Testis (tissue), 3 donors: ENCODE data around the gene ASAP2. TPM values are rescaled to one million over a fixed set of nuclear protein-coding genes. Genes with fewer than 3 reads are reported as not detected.
A peak's percentile ranks its signal among the peaks of the same experiment; 100 is the strongest.

Source experiments
- DNase-seq: peaks from one replicate; pipeline ENCODE4 v3.0.0-alpha.2; 2019
- H3K27ac ChIP-seq, 2 donors: fragments of 200-600 bp; sonication (generic); one replicate each; pipeline ENCODE4 v1.5.1; 2019
- H3K27me3 ChIP-seq: fragments of 200-600 bp; sonication (generic); one replicate; pipeline ENCODE4 v1.5.1; 2019
- H3K36me3 ChIP-seq: fragments of 200-600 bp; sonication (generic); one replicate; pipeline ENCODE4 v1.5.1; 2017; ENCODE audit warnings: low read depth; ENCODE audit errors: missing control alignments
- H3K4me1 ChIP-seq: fragments of 200-600 bp; sonication (generic); one replicate; pipeline ENCODE4 v1.5.1; 2019
- H3K4me3 ChIP-seq, 2 donors: fragments of 200-600 bp; sonication (generic); one replicate each; pipeline ENCODE4 v1.5.1; 2017 to 2019
- H3K9me3 ChIP-seq: fragments of 200-600 bp; sonication (generic); one replicate; pipeline ENCODE4 v1.5.1; 2017
- CTCF ChIP-seq, 3 experiments: fragments of 450-650 bp in 2 of 3; fragments of 200-600 bp in 1 of 3; sonication (generic) in 1 of 3; IDR thresholded peaks; one replicate each; pipeline ENCODE4 v1.5.1; 2016 to 2019; ENCODE audit warnings: antibody characterized with exemption in 3 of 3, mild to moderate bottlenecking in 2 of 3, moderate library complexity in 1 of 3
- POLR2A ChIP-seq: fragments of 450-650 bp; IDR thresholded peaks from one replicate; pipeline ENCODE4 v1.6.1; 2017; ENCODE audit warnings: antibody characterized with exemption, mild to moderate bottlenecking, moderate library complexity
- whole genome bisulfite sequencing, 2 donors: methylation state at CpG; one replicate each; pipeline ENCODE4 v1.1.5; 2018; 5-methylcytosine and 5-hydroxymethylcytosine counted together
- intact Hi-C: fragments of 100-400 bp; cut with DNase I; formaldehyde crosslinking; loops from one replicate; pipeline ENCODE4 v1.15.1; 2023; ENCODE audit warnings: low total_unique reads
- polyA plus RNA-seq: library from polyadenylated mRNA; stranded (reverse); fragments of 350-450 nt; fragmentation: Illumina TruSeq; extraction: RNeasy Lipid Tissue Mini Kit (QIAGEN cat#74804); gene quantifications from one replicate; pipeline ENCODE4 v1.2.3, GENCODE V29; 2014; ENCODE audit warnings: low read depth, low replicate concordance; ENCODE audit not compliant: insufficient read depth
- total RNA-seq, 2 donors: library from RNA; depleted of rRNA; stranded (reverse); fragments of >200 nt; gene quantifications; one replicate each; pipeline ENCODE4 v1.2.3, GENCODE V29; 2016

ASAP2 gene
- total and polyA plus RNA-seq, 3 donors from 2014 or later = 42.4 to 87.2 (median 79.0) TPM

GRCh38 chr2:9318461-9319337 lies 112.1 kb downstream of the ASAP2 start:
- peaks cover 9% of the 10 kb centered on the region for H3K4me1 ChIP-seq
- intact Hi-C loops = no loop called here
- no peak for TF ChIP-seq CTCF (IDR thresholded peaks at IDR 0.05)
- TF ChIP-seq POLR2A = no peak
- H3K27ac ChIP-seq = peak overlapping the region in 1 of 2 donors; percentile 54
- peak; percentile 51 for DNase-seq
- no peaks in the 10 kb centered on the region for H3K27me3 ChIP-seq
- H3K9me3 ChIP-seq = no peaks in the 10 kb centered on the region
- H3K4me3 ChIP-seq = no peak overlapping the region
- no peaks in the 10 kb centered on the region for H3K36me3 ChIP-seq
- 27 to 59% methylated on average over 14 to 29 of the region's 29 CpGs for WGBS, 2 donors

- WGBS, 2 donors = 93 to 95% methylated on average over 8 of the region's 8 CpGs
- Histone ChIP-seq H3K9me3 (no peaks in the 10 kb centered on the region), H3K27me3 (no peaks in the 10 kb centered on the region), H3K27ac (no peak overlapping the region), H3K4me3 (no peak overlapping the region), H3K36me3 (no peaks in the 10 kb centered on the region), H3K4me1 (peaks cover 9% of the 10 kb centered on the region)
- no peak for DNase-seq
- intact Hi-C loops = no loop called here
- no peak for TF ChIP-seq POLR2A
- TF ChIP-seq CTCF (IDR thresholded peaks at IDR 0.05) = no peak
These were observed 112.7 kb downstream of the ASAP2 start for GRCh38 chr2:9319338-9319715.

GRCh38 chr2:9322576-9322975 lies 116.0 kb downstream of the ASAP2 start:
- WGBS, 2 donors = 91 to 94% methylated on average over 6 to 7 of the region's 7 CpGs
- no peak overlapping the region for H3K4me3 ChIP-seq
- intact Hi-C loops = no loop called here
- TF ChIP-seq CTCF (IDR thresholded peaks at IDR 0.05) (no peak), POLR2A (no peak)
- no peaks in the 10 kb centered on the region for H3K9me3 ChIP-seq
- H3K36me3 ChIP-seq = no peaks in the 10 kb centered on the region
- peaks cover 9% of the 10 kb centered on the region for H3K4me1 ChIP-seq
- no peak for DNase-seq
- no peaks in the 10 kb centered on the region for H3K27me3 ChIP-seq
- no peak overlapping the region for H3K27ac ChIP-seq

- no peaks in the 10 kb centered on the region for H3K9me3 ChIP-seq
- H3K27me3 ChIP-seq = no peaks in the 10 kb centered on the region
- 79 to 83% methylated on average over 3 of the region's 3 CpGs for WGBS, 2 donors
- intact Hi-C loops = no loop called here
- no peak overlapping the region for H3K27ac ChIP-seq
- no peaks in the 10 kb centered on the region for H3K36me3 ChIP-seq
- no peak overlapping the region for H3K4me3 ChIP-seq
- no peak for DNase-seq
- TF ChIP-seq POLR2A = no peak
- no peak for TF ChIP-seq CTCF (IDR thresholded peaks at IDR 0.05)
- H3K4me1 ChIP-seq = no peaks in the 10 kb centered on the region
These were observed 118.8 kb downstream of the ASAP2 start for GRCh38 chr2:9325428-9325827.

- H3K4me3 ChIP-seq = no peak overlapping the region
- no peak for DNase-seq
- intact Hi-C loops = no loop called here
- H3K27ac ChIP-seq = no peak overlapping the region
- H3K36me3 ChIP-seq = no peaks in the 10 kb centered on the region
- no peak for TF ChIP-seq CTCF (IDR thresholded peaks at IDR 0.05)
- no peak for TF ChIP-seq POLR2A
- no peaks in the 10 kb centered on the region for H3K9me3 ChIP-seq
- no peaks in the 10 kb centered on the region for H3K27me3 ChIP-seq
- no peaks in the 10 kb centered on the region for H3K4me1 ChIP-seq
- 58 to 75% methylated on average over 3 of the region's 3 CpGs for WGBS, 2 donors
These were observed 120.4 kb downstream of the ASAP2 start for GRCh38 chr2:9326975-9327374.
